ENCODE measurements around the gene ALLC. TPM values are rescaled to one million over a fixed set of nuclear protein-coding genes. Genes with fewer than 3 reads are reported as not detected.

Gene ALLC
- total RNA-seq, 1 experiment from 2014 or later, result not detected

GRCh38 chr2:3747032-3747654 lies 89.1 kb downstream of the ALLC start:
- DNase-seq (ENCODE audit: low spot score), result no peak

GRCh38 chr2:3747826-3748225 lies 89.8 kb downstream of the ALLC start:
- no peak for DNase-seq (ENCODE audit: low spot score)

DNA sequence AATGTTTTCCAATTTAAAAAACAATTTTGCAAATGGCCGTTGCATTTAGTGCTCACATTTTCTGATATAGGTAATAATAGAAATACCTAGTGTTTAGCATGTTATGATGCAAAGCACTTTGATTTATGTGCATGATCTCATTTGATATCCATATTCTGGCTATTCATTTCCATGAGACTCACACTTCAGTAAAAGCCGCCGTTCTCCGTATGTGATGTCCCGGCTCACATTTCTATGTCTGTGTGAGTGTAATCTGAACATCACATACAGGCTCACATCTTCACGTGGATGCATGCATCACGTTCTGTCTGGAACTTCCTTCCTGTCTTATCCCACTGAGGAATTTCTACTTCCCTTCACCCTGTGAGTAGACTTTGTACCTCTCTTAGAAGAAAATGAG lies 91.2 kb downstream of the ALLC start:
- no peak for DNase-seq (ENCODE audit: low spot score)

- no peak for DNase-seq (ENCODE audit: low spot score)
Measured at GRCh38 chr2:3751251-3751650, 93.3 kb downstream of the ALLC start.

DNA sequence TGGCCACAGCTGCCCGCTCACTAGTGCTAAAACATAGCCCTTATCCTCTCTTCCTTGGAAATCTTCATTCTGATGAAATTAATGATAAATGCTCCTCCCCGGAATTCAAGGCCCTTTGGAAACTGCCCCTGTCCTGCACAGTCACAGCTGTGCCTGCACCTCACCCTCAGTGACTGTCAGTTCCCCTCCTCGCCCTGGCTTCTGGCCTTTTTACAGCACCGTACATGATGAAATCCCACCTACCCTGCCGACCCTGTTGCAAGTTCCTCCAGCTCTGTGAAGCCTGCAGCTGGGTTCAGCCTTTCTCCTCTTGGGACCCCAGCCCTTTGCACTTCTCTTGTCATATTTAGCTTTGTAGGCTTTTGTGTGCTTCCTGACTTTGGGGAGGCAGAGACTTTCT lies 93.8 kb downstream of the ALLC start:
- no peak for DNase-seq (ENCODE audit: low spot score)

Small RNA genes within 50 kb of the gene (small RNA-seq; reads per million reads assigned to genes)
- not detected for gene TMSB4XP2

Other genes starting within 250 kb of the ALLC start
- 41.7 and 47.4 TPM in 2 replicates for gene ADI1, start 138.7 kb upstream of the ALLC start, total RNA-seq (2014; rRNA removed; shearing (Covaris generic))
- gene RNASEH1, start 99.9 kb upstream of the ALLC start, total RNA-seq (2014; rRNA removed; shearing (Covaris generic)), result 20.0 and 28.1 TPM in 2 replicates
- gene RPS7, start 82.9 kb upstream of the ALLC start, total RNA-seq (2014; rRNA removed; shearing (Covaris generic)), result 1,412 and 1,563 TPM in 2 replicates
- gene COLEC11, start 63.1 kb upstream of the ALLC start, total RNA-seq (2014; rRNA removed; shearing (Covaris generic)), result not detected in 2 replicates
- gene DCDC2C, start 45.4 kb downstream of the ALLC start, total RNA-seq (2014; rRNA removed; shearing (Covaris generic)), result not detected in 2 replicates

All from HT-29 (cell line).